Lower lobe of right lung (tissue), 2 donors: Measurements from ENCODE around the gene SLC25A11. TPM values are rescaled to one million over a fixed set of nuclear protein-coding genes. Genes with fewer than 3 reads are reported as not detected.
A peak's percentile ranks its signal among the peaks of the same experiment; 100 is the strongest.

Source experiments
- ATAC-seq, 2 donors: fragments of 200-7000 bp; cut with Tn5 transposase; one replicate each; pipeline ENCODE4 v1.9.1; 2020 to 2022; ENCODE audit warnings: mild to moderate bottlenecking in 2 of 2, moderate library complexity in 2 of 2
- DNase-seq: peaks from one replicate; pipeline ENCODE4 v3.0.0-alpha.2; 2020
- H3K27ac ChIP-seq: fragments of 200-600 bp; one replicate; pipeline ENCODE4 v1.8.0; 2022
- H3K27me3 ChIP-seq: fragments of 200-600 bp; one replicate; pipeline ENCODE4 v1.8.0; 2022; ENCODE audit warnings: low read depth
- H3K36me3 ChIP-seq: fragments of 200-600 bp; one replicate; pipeline ENCODE4 v1.8.0; 2022; ENCODE audit warnings: mild to moderate bottlenecking
- H3K4me1 ChIP-seq: fragments of 200-600 bp; one replicate; pipeline ENCODE4 v1.8.0; 2022
- H3K4me3 ChIP-seq: fragments of 200-600 bp; one replicate; pipeline ENCODE4 v1.8.0; 2022; ENCODE audit warnings: mild to moderate bottlenecking
- H3K9me3 ChIP-seq: fragments of 200-600 bp; one replicate; pipeline ENCODE4 v1.8.0; 2022
- intact Hi-C: fragments of 100-400 bp; cut with DNase I; formaldehyde crosslinking; loops from one replicate; pipeline ENCODE4 v1.11.0; 2022
- total RNA-seq: library from RNA; stranded (reverse); fragmentation: NEBNext Ultra II Directional; extraction: Animal tissue kit (Norgen Biotek cat#: 25700); gene quantifications from one replicate; pipeline ENCODE4 v1.2.1, GENCODE V29; 2021
- TF ChIP-seq, protein P1 (sequence below): fragments of 200-600 bp; IDR thresholded peaks from one replicate; pipeline ENCODE4 v1.8.0; 2022; ENCODE audit warnings: antibody characterized with exemption, mild to moderate bottlenecking
- donor health status: DM: no; HTN: yes; CAD: no; lungs with severe emphysema.

The SLC25A11 gene
- total RNA-seq, 1 donor from 2014 or later: 59.9 TPM

- DNase-seq (no peak), ATAC-seq (no peak)
- peaks cover 59% of the 10 kb centered on the region for H3K4me1 ChIP-seq
- intact Hi-C loops: no loop called here
- no peak overlapping the region for H3K27ac ChIP-seq
- H3K36me3 ChIP-seq: peaks cover 50% of the 10 kb centered on the region
- H3K4me3 ChIP-seq: peak overlapping the region; percentile 99
- H3K9me3 ChIP-seq: no peaks in the 10 kb centered on the region
- no peaks in the 10 kb centered on the region for H3K27me3 ChIP-seq
- TF ChIP-seq, protein P1, sequence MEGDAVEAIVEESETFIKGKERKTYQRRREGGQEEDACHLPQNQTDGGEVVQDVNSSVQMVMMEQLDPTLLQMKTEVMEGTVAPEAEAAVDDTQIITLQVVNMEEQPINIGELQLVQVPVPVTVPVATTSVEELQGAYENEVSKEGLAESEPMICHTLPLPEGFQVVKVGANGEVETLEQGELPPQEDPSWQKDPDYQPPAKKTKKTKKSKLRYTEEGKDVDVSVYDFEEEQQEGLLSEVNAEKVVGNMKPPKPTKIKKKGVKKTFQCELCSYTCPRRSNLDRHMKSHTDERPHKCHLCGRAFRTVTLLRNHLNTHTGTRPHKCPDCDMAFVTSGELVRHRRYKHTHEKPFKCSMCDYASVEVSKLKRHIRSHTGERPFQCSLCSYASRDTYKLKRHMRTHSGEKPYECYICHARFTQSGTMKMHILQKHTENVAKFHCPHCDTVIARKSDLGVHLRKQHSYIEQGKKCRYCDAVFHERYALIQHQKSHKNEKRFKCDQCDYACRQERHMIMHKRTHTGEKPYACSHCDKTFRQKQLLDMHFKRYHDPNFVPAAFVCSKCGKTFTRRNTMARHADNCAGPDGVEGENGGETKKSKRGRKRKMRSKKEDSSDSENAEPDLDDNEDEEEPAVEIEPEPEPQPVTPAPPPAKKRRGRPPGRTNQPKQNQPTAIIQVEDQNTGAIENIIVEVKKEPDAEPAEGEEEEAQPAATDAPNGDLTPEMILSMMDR: no peak
Measured at GRCh38 chr17:4945944-4946280, 6.1 kb upstream of the SLC25A11 start.

GRCh38 chr17:4945176-4945943 lies 5.5 kb upstream of the SLC25A11 start:
- DNase-seq: peak; percentile 77
- H3K27ac ChIP-seq: peak overlapping the region; percentile 47
- H3K4me1 ChIP-seq: peaks cover 55% of the 10 kb centered on the region
- H3K4me3 ChIP-seq: peak overlapping the region; percentile 99
- TF ChIP-seq, protein P1: no peak
- no peak for ATAC-seq
- H3K36me3 ChIP-seq: peaks cover 50% of the 10 kb centered on the region
- intact Hi-C loops: no loop called here
- H3K9me3 ChIP-seq: no peaks in the 10 kb centered on the region
- H3K27me3 ChIP-seq: no peaks in the 10 kb centered on the region

- Histone ChIP-seq H3K4me1 (peaks cover 52% of the 10 kb centered on the region), H3K9me3 (no peaks in the 10 kb centered on the region), H3K4me3 (peak overlapping the region; percentile 99), H3K27me3 (no peaks in the 10 kb centered on the region), H3K36me3 (peaks cover 50% of the 10 kb centered on the region), H3K27ac (peak overlapping the region; percentile 47)
- DNase-seq: no peak
- TF ChIP-seq, protein P1: no peak
- intact Hi-C loops: no loop called here
- ATAC-seq: no peak
Measured at GRCh38 chr17:4944554-4945175, 4.8 kb upstream of the SLC25A11 start.

DNA sequence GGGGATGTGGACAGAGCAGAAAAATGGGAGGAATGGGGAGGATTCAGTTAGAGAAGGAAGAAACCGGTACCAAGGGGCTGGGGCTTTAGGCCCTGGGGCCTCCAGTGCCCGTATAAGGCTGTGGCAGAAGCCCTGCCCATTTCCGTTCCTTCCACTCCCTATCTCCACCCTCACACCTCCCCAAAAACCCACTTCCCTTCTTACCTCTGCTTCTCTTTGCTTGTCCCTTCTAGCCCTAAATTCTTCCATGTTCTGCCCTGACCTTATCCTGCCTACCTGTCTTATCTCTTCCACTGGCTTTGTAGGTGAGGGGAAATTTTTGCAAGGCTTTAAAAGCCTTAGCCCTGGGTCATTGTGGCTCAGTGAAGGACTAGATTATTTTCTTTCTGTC lies 4.3 kb upstream of the SLC25A11 start:
- Histone ChIP-seq H3K4me3 (peak overlapping the region; percentile 99), H3K9me3 (no peaks in the 10 kb centered on the region), H3K27ac (peak overlapping the region; percentile 47), H3K36me3 (peaks cover 50% of the 10 kb centered on the region), H3K27me3 (no peaks in the 10 kb centered on the region), H3K4me1 (peaks cover 55% of the 10 kb centered on the region)
- no peak for ATAC-seq
- no peak for DNase-seq
- TF ChIP-seq, protein P1: no peak
- intact Hi-C loops: no loop called here

- no peak for DNase-seq
- Histone ChIP-seq H3K4me1 (peaks cover 67% of the 10 kb centered on the region), H3K27me3 (no peaks in the 10 kb centered on the region), H3K9me3 (no peaks in the 10 kb centered on the region), H3K4me3 (no peak overlapping the region), H3K27ac (no peak overlapping the region), H3K36me3 (peaks cover 57% of the 10 kb centered on the region)
- TF ChIP-seq, protein P1: no peak
- no peak for ATAC-seq
- intact Hi-C loops: no loop called here
Measured at GRCh38 chr17:4942760-4943508, 3.1 kb upstream of the SLC25A11 start.
